GM19035 (cell line): ENCODE results near the gene CACNA1F.
"Not testable (repeated sequence)": the region's sequence is repeated elsewhere in the genome, so short reads cannot be mapped to it uniquely, and the experiment has no call there.

Experiments used
- ATAC-seq: cut with Tn5 transposase; IDR thresholded peaks from one replicate; pipeline ENCODE4 v1.9.1; 2021; ENCODE audit not compliant: unreplicated experiment

CACNA1F gene

DNA sequence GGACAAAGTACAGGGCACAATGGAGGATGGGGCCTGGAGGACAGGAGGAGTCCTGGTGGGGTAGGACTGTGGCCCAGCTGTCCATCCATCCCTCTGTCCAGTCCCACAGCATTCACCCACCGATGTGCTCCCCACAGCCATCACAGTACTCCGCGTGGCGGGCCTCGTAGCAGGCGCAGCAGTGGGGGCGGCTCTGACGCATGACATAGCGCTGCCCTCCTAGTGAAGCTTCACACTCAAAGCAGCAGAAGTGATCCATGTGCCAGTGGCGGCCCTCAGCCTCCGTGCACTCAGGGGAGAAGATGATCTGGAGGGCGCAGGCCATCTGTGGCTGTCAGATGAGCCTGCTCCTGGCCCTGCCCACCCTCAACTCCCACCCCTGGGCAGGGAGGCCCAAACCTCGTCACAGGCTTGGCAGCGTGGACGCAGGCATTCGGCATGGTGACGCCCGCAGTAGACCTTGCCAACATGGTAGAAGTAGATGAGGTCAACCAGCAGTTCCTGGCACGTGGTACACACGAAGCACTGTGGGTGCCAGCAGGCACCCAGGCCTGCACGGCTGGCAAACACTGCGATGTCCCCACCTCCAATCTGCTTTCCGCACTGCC is 55.2 kb downstream of the CACNA1F start:
- ATAC-seq, result no peak

DNA sequence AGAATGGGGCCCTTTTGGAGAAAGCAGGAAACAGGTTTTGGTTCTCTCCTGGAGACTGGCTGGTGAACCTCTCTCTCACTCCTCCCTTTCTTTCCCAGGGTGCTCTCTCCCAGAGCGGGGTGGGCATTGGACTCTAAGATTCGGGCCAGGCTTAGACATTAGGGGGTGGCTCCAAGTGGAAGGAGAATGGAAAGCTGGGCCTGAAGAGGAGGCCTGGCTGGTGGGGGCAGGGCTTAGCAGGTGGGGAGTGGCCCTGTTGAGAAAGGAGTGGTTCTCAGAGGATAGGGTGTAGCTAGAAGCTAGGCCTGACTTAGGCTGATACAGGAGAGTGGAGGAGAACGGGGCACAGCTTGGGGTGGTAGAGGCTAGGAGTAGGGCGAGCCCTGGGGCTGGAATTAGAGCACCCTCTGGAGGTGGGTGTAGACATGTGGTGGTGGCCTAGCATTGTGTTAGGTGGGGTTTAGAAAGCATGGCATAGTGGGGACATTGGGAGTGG is 55.8 kb downstream of the CACNA1F start:
- no peak for ATAC-seq

DNA sequence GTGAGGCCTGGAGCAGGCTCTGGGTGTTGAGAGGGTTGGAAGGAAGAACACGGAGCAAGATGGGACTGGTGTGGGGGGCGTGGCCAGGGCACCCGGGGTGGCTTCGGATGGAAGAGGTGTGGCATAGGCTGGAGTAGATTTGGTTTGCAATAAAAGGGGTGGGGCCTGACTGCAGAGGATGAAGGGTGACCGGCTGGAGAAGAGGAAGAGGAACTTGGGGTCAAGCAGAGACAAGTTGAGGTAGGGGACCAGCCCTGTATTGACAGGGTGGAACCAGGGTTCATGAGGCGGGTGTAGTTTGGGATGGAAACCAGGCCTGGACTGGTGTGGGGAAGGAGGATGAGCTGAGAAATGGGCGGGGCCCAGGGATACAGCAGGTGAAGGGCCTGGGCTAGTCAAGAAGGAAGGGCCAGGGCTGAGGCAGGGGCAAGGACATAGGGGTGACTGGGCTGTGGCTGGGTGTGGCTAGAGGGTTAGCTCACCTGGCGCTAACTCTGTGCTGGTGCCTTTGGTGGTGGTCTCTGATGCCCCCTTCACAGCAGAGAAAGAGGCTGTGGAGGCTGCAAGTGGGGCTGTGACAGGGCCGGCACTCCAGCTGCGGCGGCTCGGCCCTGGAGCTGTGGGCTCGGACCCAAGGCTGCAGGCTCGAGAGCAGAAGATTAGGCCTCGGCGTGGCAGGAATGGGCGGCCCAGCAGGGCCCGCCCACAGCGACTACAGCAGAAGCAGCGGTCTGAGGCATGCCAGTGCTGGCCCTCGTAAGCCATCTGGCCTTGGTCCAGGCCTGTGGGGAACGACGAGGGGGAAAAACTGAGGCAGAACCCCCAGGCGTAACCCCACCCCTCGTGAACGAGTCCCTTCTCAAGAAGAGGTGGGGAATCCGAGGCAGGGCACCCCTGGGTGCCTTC is 56.5 kb downstream of the CACNA1F start:
- ATAC-seq, result no peak

DNA sequence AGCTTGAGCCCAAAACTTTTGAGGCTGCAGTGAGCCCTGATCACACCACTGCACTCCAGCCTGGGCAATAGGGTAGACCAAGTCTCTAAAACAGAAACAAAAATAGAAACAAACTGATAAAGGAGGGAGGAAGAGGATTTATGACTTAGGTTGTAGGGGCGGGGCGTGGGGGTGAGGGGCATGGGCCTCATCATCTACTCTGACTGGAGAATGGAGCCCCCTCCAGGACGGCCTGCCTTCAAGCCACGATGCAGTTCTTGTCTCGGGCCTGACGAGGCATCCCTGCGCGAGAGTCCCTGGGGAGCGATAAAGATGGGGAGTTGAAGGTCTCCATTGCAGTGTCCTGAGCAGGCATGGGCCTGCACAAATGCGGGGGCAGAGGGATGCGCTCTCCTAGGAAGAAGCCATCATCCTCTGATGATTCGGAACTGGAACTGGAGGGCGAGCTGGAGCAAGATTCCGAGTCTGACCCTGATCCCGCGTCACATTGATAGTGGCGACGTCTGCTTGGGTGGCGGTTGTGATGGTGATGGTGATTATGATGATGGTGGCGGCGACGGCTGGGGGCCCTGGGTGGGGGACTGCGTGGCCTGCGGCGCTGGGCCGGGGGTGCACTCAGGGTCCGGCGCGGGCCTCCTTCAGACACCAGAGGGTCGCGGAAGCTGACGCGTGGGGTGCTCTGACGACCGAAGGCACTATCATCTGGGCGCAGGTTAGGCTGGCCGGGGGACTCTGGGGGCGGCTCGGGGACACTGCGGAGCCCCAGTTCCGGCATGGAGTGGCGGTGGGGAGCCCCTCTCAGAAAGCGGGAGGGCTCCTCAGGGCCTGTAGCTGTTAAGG is 57.5 kb downstream of the CACNA1F start:
- no peak for ATAC-seq

DNA sequence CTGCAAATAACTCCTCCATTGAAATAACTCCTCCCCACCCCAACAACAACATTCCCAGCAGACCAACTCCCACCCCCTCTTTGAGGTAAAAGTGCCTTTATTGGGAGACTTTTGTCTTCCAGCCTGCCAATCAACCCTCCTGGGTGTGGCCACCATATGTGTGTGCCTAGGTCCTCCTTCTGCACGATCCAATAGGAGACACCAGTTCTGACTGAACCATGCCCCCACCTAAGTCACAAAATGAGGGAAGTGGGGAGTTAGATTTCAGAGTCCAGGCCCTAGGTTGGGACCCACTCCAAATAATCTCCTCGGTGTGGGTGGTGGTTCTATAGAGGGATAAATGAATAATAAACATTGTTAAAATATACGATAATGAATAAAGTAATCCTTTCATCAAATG is 58.4 kb downstream of the CACNA1F start:
- ATAC-seq, result no peak

DNA sequence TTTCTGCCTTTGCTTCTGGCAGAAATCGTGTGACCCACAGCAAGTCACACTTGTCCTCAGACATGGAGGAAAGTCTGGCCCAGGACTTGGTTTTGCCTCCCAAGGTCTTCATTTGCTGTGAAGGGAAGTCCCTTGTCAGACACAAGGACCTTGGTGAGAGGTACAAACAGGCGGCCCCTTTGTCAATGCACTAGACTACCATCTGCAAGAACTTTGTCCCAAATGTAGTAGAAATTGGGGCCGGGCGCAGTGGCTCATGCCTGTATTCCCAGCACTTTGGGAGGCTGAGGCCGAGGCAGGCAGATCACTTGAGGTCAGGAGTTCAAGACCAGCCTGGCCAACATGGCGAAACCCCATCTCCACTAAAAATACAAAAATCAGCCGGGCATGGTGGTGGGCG is 59.6 kb downstream of the CACNA1F start:
- ATAC-seq, result not testable (repeated sequence)

DNA sequence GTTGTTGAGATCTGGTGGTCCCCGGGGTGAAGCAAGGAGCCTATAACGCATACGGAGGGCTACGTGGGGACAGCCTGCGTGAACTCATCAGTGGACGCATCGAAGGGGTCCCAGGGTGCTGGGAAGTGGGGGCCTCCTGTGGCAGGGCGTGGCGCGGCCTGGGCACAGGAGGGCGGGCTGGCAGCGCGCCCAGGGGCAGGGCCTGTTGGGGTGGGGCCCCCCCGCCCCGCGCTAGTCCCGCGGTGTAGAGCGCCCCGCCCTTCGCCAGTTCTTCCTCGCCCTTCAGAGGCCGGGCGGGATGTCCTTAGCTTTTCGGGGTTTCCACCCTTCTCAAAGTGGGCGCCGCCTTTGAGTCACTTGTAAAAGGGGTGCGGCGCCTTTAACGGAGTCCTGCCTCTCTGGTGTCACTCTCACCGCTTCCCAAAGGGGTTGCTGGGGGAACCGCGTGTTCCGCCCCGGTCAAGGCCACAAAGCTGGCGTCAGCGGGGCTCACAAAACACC is 60.8 kb downstream of the CACNA1F start:
- peak; percentile 71 for ATAC-seq

DNA sequence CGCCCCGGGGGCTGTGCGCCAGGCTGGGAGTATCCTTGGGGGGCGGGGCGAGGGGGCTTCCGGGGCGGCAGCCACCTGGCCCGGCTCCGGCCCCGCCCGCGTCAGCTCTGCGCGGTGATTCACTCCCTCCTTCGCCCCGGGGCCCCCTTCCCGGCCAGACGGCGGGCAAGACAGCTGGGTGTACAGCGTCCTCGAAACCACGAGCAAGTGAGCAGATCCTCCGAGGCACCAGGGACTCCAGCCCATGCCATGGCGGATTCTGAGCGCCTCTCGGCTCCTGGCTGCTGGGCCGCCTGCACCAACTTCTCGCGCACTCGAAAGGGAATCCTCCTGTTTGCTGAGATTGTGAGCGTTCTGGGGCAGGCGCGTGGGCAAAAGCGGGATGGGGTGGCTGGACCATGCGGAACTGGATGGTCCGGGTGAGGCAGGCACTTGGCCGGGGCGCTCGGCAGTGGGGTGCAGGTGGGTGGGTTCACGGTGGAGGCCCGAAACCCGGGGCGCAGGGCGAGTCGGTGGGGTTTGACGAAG is 61.3 kb downstream of the CACNA1F start, which contains the start of gene PLP2:
PLP2 (plus strand) TSS at position 147 of the 528 bp plus-strand sequence; CDS start at position 250, 103 bp downstream.
- peak; percentile 40 for ATAC-seq

DNA sequence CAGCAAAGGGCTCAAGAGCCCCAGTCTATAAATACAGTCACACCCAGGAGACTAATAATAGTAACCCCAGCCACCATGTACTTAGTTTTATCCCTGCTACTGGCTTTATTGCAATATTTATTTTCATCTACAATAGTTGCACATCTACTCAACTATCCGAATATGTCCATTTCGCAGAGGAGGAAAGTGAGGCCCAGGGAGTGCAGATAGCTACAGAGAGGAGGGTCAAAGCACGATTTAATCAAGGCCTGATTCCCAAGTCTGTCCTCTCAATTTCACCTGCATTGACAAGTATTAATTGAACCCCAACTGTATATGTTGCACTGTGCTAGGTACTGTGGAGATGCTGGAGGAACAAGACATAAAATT is 65.4 kb downstream of the CACNA1F start:
- ATAC-seq, result no peak

DNA sequence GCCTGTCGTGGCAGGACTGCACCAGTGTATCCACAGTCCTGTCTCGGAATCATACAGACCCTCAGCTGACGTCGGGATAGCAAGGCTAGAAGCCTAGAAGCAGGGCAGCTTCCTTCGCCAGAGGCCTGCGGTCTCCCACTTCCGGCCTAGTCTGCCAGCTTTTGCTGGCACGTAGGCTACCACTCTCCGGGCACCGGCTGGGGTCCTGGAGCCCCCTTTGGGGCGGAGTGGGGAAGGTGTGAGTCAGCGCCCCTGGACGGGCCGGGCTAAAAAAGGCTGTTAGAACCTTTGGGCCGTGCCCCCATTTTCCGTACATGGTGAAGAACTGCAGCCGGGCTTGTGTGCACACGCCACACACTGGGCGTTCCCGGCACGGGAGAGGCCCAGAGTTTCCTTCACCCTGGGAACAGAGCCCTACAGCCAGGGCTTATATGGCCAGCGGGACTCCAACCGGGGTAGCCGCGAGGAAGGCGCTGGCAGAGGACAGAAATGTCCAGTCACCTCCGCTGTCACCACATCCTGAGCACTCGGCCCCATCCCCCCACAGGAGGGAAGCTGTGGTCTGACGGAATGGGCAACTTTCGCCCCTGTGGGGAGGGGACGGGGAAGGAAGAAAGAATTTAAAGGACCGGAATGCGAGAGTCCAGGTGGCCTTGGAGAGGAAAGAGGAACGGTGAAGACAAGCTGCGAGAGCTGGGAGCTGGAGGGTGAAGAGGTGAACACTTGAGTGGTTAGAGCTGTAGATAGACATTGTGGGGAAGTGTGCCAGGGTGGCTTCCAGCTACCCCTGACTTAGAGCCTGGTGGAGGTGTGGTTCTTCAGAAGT is 66.0 kb downstream of the CACNA1F start:
- ATAC-seq, result no peak

DNA sequence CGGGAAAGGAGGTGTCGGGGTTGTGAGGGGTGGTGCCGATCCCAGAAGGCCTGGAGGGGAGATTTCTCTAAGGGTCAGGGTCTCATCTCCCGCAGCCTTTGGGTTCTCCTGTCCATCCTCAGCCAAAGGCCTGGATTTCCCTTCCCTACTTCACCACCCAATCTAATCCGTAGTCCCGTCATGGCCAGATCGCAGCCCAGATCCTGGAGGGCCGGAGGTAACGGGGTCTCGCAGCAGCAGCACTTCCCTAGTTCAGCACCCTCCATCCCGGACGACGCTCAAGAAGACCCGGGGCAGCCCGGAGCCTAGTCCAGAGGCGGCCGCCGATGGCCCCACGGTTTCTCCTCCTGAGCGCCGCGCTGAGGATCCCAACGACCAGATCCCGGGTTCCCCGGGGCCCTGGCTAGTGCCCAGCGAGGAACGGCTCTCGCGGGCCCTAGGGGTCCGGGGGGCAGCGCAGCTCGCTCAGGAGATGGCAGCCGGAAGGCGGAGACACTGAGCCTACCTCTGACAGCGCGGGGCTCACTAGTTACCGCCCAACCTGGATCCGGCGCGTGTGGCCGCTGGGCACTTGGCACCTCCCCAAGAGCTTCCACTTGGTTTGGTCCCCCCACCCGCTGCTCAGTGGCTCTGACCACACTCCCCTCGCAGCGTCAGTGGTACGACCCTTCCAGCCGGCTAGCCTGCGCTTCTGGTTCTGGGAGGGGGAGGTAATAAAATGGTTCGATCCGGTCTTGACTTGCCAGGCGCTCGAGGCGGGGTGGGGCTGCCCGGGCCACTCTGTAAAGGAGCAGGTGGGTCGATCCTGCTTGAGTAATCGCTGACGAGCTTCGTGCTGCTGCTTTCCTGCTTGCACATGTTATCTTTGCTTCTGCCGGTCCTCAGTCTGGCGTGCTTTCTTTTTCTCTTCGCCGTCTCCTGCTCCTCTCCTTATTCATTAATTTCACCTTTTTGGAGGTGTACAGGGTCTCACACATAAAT is 66.9 kb downstream of the CACNA1F start:
- ATAC-seq, result no peak

DNA sequence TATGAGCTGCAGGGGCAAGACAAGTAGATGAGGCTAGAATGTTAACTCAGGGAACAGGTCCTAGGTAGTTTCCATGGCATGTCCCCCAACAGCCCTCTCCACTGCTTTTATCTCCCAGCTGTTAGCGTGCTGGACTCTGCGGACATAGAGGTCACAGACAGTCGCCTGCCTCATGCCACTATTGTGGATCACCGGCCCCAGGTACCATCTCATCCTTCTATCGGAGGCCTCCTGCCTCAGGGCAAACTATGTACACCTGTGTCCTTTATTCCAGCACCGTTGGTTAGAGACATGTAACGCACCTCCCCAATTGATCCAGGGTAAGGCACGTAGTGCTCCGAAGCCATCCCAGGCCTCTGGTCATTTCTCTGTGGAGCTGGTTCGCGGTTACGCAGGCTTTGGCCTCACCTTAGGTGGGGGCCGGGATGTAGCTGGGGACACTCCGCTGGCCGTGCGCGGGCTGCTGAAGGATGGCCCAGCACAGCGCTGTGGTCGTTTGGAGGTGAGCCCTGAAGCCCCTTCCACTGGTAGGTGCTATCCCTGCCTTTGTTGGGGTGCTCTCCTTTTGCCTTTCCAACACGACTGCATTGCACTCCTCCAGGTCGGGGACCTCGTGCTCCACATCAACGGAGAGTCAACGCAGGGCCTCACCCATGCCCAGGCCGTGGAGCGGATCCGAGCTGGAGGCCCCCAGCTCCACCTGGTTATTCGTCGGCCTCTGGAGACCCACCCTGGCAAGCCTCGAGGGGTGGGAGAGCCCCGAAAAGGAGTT is 68.4 kb downstream of the CACNA1F start:
- ATAC-seq, result no peak

DNA sequence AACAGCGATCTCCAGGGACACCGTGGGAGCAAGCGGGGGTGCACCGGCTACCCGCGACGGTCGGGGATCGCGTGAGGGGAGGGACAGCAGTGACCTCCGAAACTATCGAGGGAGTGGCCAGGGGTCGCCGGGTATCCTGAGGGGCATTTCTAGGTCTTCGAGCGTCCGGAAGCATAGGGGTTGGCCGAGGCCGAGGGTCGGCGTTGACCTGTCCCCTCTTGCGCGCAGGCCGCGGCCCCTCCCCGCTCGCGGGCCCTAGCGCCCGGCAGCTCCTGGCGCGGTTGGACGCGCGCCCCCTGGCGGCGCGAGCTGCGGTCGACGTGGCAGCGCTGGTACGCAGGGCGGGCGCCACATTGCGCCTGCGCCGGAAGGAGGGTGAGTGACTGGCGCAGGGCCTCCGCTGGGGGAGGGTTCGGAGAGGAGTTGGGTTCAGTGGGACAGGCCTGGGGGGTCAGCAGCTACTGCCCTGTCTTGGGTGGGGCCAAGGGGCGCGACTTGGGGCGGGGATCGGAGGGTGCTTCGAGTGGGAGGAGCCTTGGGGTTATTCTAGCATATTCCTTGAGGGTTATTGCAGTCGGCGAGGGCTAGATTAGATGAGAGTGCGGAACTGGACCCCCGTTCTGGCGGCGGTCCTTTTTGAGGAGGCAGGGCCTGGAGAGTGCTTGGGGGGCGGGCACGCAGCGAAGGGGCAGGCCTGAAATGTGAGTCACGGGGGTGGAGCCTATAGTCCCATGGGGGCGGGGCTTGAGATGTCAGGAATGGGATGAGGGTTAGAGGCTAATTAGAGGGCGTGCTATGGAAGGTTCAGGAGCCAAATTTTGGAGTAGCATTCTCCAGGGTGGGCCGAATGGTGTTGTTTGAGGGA is 69.4 kb downstream of the CACNA1F start:
- peak; percentile 68 for ATAC-seq

DNA sequence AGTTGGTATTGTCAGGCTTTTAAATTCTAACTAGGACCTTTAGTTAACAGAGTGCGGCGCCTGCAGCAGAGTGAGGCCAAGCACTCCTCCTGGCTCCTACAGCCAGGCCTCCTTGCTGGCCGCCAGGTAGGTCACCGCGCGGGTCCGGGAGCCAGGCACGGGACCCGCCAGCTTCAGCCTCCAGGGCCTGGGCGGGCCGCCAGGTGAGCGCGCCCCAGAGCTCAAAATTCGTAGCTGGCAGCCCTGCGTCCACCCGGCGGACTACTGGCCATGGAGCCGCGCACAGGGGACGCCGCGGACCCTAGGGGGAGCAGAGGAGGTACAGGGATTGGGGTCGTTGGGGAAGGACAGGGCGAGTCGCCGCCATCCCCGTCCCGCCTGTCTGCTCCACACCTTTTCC is 70.5 kb downstream of the CACNA1F start, which contains the start of gene MAGIX:
MAGIX (plus strand) TSS at position 139 of the 400 bp plus-strand sequence; CDS start at position 271, 132 bp downstream.
- ATAC-seq, result no peak

DNA sequence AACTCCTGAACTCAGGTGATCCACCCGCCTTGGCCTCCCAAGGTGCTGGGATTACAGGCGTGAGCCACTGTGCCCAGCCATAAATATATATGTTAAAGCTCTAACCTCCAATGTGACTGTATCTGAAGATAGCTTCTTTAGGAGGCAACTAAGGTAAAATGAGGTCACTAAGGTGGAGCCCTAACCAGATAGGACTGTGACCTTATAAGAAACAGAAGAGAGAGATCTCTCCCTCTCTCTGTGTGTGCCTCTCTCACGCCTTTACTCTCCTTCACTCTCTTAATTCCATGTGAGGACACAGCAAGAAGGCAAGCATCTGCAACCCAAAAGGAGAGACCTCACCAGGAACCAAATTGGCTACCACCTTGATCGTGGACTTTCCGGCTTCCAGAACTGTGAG is 71.5 kb downstream of the CACNA1F start:
- ATAC-seq, result no peak

DNA sequence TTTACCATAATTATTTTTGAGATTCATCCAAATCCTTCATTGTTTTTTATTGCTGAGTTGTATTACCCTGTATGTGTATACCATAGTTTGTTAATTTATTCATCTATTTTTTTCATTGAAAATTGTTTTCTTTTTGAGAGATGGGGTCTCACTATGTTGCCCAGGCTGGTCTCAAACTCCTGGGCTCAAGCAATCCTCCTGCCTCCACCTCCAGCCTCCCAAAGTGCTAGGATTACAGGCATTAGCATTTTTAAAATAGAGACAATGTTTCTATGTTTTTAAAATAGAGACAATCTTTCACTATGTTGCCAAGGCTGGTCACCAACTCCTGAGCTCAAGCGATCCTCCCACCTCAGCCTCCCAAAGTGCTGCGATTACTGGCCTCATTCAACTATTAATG is 72.2 kb downstream of the CACNA1F start:
- no peak for ATAC-seq

DNA sequence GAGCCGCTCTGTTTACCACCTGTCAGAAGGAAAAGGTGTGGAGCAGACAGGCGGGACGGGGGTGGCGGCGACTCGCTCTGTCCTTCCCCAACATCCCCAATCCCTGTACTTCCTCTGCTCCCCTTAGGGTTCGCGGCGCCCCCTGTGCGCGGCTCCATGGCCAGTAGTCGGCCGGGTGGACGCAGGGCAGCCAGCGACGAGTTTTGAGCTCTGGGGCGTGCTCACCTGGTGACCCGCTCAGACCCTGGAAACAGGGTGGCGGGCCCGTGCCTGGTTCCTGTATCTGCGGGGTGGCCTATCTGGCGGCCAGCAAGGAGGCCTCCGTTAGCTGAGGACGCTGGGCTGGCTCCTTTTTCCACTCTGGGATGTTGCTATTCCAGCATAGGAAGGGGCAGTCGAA is 75.9 kb downstream of the CACNA1F start:
- ATAC-seq, result no peak
